ENCODE results near the gene ELMO1.

DNA sequence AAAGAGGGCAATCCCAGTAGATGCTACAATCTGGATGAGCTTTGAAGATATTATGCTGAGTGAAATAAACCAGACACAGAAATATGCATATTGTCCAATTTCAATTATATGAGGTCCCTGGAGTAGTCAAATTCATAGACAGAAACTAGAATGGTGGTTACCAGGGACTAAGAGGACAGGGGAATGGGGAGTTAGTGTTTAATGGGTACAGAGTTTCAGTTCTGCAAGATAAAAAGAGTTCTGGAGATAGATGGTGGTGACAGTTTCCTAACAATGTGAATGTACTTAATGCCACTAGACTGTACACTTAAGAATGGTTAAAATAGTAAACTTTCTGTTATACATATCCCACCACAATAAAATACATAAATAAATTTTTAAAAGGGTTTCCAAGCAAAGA, 236.6 kb downstream of the ELMO1 start:
- TF ChIP-seq, protein P1, sequence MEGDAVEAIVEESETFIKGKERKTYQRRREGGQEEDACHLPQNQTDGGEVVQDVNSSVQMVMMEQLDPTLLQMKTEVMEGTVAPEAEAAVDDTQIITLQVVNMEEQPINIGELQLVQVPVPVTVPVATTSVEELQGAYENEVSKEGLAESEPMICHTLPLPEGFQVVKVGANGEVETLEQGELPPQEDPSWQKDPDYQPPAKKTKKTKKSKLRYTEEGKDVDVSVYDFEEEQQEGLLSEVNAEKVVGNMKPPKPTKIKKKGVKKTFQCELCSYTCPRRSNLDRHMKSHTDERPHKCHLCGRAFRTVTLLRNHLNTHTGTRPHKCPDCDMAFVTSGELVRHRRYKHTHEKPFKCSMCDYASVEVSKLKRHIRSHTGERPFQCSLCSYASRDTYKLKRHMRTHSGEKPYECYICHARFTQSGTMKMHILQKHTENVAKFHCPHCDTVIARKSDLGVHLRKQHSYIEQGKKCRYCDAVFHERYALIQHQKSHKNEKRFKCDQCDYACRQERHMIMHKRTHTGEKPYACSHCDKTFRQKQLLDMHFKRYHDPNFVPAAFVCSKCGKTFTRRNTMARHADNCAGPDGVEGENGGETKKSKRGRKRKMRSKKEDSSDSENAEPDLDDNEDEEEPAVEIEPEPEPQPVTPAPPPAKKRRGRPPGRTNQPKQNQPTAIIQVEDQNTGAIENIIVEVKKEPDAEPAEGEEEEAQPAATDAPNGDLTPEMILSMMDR (IDR thresholded peaks at IDR 0.05), result no peak
- TF ChIP-seq EP300 (IDR thresholded peaks at IDR 0.05), result no peak
- TF ChIP-seq POLR2A (IDR thresholded peaks at IDR 0.05), result no peak

All from ovary (tissue), 3 donors.